GM12878 (cell line): ENCODE data around the gene LTB4R2. TPM values are rescaled to one million over a fixed set of nuclear protein-coding genes. Genes with fewer than 3 reads are reported as not detected.

ENCODE experiments used
- ASH2L ChIP-seq: fragments of 300-600, 200-600 bp; sonication (generic); IDR thresholded peaks from 2 replicates; pipeline ENCODE4 v1.6.1; 2017; ENCODE audit warnings: low read depth, mild to moderate bottlenecking, borderline replicate concordance
- CBX3 ChIP-seq: fragments of 200-600 bp; sonication (generic); IDR thresholded peaks from 2 replicates; pipeline ENCODE4 v1.6.1; 2016; ENCODE audit warnings: low read depth, borderline replicate concordance
- KLF5 ChIP-seq: fragments of 450-650 bp; IDR thresholded peaks from 2 replicates; pipeline ENCODE4 v1.6.1; 2014; ENCODE audit warnings: mild to moderate bottlenecking; ENCODE audit not compliant: partially characterized antibody
- NBN ChIP-seq: fragments of 450-650 bp; IDR thresholded peaks from 2 replicates; pipeline ENCODE4 v1.6.1; 2016
- NR2C2 ChIP-seq: IDR thresholded peaks from 2 replicates; pipeline ENCODE4 v1.6.1; 2011; ENCODE audit warnings: borderline replicate concordance, low read depth; ENCODE audit not compliant: control insufficient read depth, insufficient read length
- NRF1 ChIP-seq: conservative IDR thresholded peaks from 2 replicates; pipeline ENCODE4 v1.6.1; 2011; ENCODE audit warnings: mild to moderate bottlenecking, low read depth, low read length, improper control_type of control experiment
- TARDBP ChIP-seq: IDR thresholded peaks from 2 replicates; pipeline ENCODE4 v1.6.1; 2016; ENCODE audit warnings: borderline replicate concordance
- TCF7 ChIP-seq: IDR thresholded peaks from 2 replicates; pipeline ENCODE4 v1.6.1; 2014; ENCODE audit warnings: antibody characterized with exemption, borderline replicate concordance
- ZNF274 ChIP-seq: IDR thresholded peaks from one replicate; pipeline ENCODE4 v1.8.0; 2011; ENCODE audit not compliant: insufficient read length, insufficient read depth
- polyA plus RNA-seq, 11 experiments: library from polyadenylated mRNA; depleted of rRNA in 4 of 11; unstranded in 6 of 11; stranded (reverse) in 5 of 11; fragments of >200 nt; fragmentation: Nextera tagmentation in 4 of 11; fragmentation: Illumina TruSeq in 1 of 11; extraction: Ambion mirVana in 4 of 11; extraction: Trizol in 1 of 11; gene quantifications; 1 replicate in 1 of 11; 2 replicates in 10 of 11; pipeline versions ENCODE4 v1.2.1 to v1.2.3, GENCODE V29; 2011 to 2016; ENCODE audit warnings: inconsistent platforms in 2 of 11, missing spikeins in 2 of 11, low read depth in 1 of 11
- total RNA-seq, 4 experiments: library from RNA; depleted of rRNA in 3 of 4; stranded (reverse); fragments of >200 nt in 3 of 4; fragmentation: Illumina TruSeq in 1 of 4; extraction: Trizol in 1 of 4; gene quantifications; 2 replicates each; pipeline versions ENCODE4 v1.2.1 to v1.2.3, GENCODE V29; 2013 to 2021
- TF ChIP-seq, protein P1 (sequence below): IDR thresholded peaks from 2 replicates; pipeline ENCODE4 v1.6.1; 2011; ENCODE audit warnings: low read depth, low read length, improper control_type of control experiment, borderline replicate concordance
- TF ChIP-seq, protein P2 (sequence below): IDR thresholded peaks from 2 replicates; pipeline ENCODE4 v1.6.1; 2012; ENCODE audit warnings: low read length, inconsistent platforms
- TF ChIP-seq, protein P3 (sequence below): fragments of 450-650 bp; conservative IDR thresholded peaks from 2 replicates; pipeline ENCODE4 v1.6.1; 2017; ENCODE audit warnings: mild to moderate bottlenecking, moderate library complexity
- TF ChIP-seq, protein P4 (sequence below): fragments of 450-650 bp; IDR thresholded peaks from 2 replicates; pipeline ENCODE4 v1.6.1; 2017; ENCODE audit warnings: mild to moderate bottlenecking, low read depth, inconsistent platforms; ENCODE audit not compliant: poor library complexity, severe bottlenecking
- TF ChIP-seq, protein P5 (sequence below): IDR thresholded peaks from 2 replicates; pipeline ENCODE4 v1.6.1; 2012; ENCODE audit warnings: mild to moderate bottlenecking, low read depth, low read length
- TF ChIP-seq, protein P6 (sequence below), 3 experiments: IDR thresholded peaks in 2 of 3; conservative IDR thresholded peaks in 1 of 3; 2 replicates each; pipeline ENCODE4 v1.5.1; 2011; ENCODE audit warnings: low read depth in 3 of 3, low read length in 3 of 3, mild to moderate bottlenecking in 3 of 3, control low read depth in 2 of 3, moderate library complexity in 2 of 3, inconsistent platforms in 1 of 3, mixed read lengths in 1 of 3; ENCODE audit not compliant: control insufficient read depth in 2 of 3, insufficient read depth in 1 of 3; ENCODE audit errors: extremely low read depth in 1 of 3

Gene LTB4R2
- total and polyA plus RNA-seq, 10 of the 15 experiments (the other 5 are each of a cell fraction or from before 2014, with no cell fraction given): 0.06 to 16.0 (median 2.6) TPM

DNA sequence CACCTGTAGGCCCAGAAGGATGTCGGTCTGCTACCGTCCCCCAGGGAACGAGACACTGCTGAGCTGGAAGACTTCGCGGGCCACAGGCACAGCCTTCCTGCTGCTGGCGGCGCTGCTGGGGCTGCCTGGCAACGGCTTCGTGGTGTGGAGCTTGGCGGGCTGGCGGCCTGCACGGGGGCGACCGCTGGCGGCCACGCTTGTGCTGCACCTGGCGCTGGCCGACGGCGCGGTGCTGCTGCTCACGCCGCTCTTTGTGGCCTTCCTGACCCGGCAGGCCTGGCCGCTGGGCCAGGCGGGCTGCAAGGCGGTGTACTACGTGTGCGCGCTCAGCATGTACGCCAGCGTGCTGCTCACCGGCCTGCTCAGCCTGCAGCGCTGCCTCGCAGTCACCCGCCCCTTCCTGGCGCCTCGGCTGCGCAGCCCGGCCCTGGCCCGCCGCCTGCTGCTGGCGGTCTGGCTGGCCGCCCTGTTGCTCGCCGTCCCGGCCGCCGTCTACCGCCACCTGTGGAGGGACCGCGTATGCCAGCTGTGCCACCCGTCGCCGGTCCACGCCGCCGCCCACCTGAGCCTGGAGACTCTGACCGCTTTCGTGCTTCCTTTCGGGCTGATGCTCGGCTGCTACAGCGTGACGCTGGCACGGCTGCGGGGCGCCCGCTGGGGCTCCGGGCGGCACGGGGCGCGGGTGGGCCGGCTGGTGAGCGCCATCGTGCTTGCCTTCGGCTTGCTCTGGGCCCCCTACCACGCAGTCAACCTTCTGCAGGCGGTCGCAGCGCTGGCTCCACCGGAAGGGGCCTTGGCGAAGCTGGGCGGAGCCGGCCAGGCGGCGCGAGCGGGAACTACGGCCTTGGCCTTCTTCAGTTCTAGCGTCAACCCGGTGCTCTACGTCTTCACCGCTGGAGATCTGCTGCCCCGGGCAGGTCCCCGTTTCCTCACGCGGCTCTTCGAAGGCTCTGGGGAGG, 985 bp downstream of the LTB4R2 start, which contains the start of gene LTB4R (continued):
- TF ChIP-seq, protein P1, sequence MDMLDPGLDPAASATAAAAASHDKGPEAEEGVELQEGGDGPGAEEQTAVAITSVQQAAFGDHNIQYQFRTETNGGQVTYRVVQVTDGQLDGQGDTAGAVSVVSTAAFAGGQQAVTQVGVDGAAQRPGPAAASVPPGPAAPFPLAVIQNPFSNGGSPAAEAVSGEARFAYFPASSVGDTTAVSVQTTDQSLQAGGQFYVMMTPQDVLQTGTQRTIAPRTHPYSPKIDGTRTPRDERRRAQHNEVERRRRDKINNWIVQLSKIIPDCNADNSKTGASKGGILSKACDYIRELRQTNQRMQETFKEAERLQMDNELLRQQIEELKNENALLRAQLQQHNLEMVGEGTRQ: no peak
- TF ChIP-seq TARDBP (no peak), NRF1 (no peak), NR2C2 (no peak), ZNF274 (no peak), NBN (no peak), ASH2L (no peak), CBX3 (no peak), KLF5 (no peak), TCF7 (no peak)
- TF ChIP-seq, protein P2, sequence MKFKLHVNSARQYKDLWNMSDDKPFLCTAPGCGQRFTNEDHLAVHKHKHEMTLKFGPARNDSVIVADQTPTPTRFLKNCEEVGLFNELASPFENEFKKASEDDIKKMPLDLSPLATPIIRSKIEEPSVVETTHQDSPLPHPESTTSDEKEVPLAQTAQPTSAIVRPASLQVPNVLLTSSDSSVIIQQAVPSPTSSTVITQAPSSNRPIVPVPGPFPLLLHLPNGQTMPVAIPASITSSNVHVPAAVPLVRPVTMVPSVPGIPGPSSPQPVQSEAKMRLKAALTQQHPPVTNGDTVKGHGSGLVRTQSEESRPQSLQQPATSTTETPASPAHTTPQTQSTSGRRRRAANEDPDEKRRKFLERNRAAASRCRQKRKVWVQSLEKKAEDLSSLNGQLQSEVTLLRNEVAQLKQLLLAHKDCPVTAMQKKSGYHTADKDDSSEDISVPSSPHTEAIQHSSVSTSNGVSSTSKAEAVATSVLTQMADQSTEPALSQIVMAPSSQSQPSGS: no peak
- TF ChIP-seq, protein P3, sequence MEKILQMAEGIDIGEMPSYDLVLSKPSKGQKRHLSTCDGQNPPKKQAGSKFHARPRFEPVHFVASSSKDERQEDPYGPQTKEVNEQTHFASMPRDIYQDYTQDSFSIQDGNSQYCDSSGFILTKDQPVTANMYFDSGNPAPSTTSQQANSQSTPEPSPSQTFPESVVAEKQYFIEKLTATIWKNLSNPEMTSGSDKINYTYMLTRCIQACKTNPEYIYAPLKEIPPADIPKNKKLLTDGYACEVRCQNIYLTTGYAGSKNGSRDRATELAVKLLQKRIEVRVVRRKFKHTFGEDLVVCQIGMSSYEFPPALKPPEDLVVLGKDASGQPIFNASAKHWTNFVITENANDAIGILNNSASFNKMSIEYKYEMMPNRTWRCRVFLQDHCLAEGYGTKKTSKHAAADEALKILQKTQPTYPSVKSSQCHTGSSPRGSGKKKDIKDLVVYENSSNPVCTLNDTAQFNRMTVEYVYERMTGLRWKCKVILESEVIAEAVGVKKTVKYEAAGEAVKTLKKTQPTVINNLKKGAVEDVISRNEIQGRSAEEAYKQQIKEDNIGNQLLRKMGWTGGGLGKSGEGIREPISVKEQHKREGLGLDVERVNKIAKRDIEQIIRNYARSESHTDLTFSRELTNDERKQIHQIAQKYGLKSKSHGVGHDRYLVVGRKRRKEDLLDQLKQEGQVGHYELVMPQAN: peak; percentile 62; the same call in 1 of the 2 replicates
- TF ChIP-seq, protein P4, sequence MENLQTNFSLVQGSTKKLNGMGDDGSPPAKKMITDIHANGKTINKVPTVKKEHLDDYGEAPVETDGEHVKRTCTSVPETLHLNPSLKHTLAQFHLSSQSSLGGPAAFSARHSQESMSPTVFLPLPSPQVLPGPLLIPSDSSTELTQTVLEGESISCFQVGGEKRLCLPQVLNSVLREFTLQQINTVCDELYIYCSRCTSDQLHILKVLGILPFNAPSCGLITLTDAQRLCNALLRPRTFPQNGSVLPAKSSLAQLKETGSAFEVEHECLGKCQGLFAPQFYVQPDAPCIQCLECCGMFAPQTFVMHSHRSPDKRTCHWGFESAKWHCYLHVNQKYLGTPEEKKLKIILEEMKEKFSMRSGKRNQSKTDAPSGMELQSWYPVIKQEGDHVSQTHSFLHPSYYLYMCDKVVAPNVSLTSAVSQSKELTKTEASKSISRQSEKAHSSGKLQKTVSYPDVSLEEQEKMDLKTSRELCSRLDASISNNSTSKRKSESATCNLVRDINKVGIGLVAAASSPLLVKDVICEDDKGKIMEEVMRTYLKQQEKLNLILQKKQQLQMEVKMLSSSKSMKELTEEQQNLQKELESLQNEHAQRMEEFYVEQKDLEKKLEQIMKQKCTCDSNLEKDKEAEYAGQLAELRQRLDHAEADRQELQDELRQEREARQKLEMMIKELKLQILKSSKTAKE: no peak
- TF ChIP-seq, protein P5, sequence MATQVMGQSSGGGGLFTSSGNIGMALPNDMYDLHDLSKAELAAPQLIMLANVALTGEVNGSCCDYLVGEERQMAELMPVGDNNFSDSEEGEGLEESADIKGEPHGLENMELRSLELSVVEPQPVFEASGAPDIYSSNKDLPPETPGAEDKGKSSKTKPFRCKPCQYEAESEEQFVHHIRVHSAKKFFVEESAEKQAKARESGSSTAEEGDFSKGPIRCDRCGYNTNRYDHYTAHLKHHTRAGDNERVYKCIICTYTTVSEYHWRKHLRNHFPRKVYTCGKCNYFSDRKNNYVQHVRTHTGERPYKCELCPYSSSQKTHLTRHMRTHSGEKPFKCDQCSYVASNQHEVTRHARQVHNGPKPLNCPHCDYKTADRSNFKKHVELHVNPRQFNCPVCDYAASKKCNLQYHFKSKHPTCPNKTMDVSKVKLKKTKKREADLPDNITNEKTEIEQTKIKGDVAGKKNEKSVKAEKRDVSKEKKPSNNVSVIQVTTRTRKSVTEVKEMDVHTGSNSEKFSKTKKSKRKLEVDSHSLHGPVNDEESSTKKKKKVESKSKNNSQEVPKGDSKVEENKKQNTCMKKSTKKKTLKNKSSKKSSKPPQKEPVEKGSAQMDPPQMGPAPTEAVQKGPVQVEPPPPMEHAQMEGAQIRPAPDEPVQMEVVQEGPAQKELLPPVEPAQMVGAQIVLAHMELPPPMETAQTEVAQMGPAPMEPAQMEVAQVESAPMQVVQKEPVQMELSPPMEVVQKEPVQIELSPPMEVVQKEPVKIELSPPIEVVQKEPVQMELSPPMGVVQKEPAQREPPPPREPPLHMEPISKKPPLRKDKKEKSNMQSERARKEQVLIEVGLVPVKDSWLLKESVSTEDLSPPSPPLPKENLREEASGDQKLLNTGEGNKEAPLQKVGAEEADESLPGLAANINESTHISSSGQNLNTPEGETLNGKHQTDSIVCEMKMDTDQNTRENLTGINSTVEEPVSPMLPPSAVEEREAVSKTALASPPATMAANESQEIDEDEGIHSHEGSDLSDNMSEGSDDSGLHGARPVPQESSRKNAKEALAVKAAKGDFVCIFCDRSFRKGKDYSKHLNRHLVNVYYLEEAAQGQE: 0 out of 2 replicates have a peak, but pooled peaks have one; percentile 47
- TF ChIP-seq, protein P6, sequence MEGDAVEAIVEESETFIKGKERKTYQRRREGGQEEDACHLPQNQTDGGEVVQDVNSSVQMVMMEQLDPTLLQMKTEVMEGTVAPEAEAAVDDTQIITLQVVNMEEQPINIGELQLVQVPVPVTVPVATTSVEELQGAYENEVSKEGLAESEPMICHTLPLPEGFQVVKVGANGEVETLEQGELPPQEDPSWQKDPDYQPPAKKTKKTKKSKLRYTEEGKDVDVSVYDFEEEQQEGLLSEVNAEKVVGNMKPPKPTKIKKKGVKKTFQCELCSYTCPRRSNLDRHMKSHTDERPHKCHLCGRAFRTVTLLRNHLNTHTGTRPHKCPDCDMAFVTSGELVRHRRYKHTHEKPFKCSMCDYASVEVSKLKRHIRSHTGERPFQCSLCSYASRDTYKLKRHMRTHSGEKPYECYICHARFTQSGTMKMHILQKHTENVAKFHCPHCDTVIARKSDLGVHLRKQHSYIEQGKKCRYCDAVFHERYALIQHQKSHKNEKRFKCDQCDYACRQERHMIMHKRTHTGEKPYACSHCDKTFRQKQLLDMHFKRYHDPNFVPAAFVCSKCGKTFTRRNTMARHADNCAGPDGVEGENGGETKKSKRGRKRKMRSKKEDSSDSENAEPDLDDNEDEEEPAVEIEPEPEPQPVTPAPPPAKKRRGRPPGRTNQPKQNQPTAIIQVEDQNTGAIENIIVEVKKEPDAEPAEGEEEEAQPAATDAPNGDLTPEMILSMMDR (IDR thresholded peaks at IDR 0.05 in 2 of 3, conservative IDR thresholded peaks at IDR 0.05 in 1 of 3; ENCODE audit: control insufficient read depth in 2 of 3, extremely low read depth in 1 of 3, insufficient read depth in 1 of 3, low read depth in 3 of 3, low read length in 3 of 3): peak; percentile 10 to 40 (median 29); a peak in 3 of 6 replicates
